Neural cell (in vitro differentiated cells): Measurements from ENCODE around the gene NDUFV2.

ENCODE experiments used
- RAD21 ChIP-seq: fragments of 450-650 bp; conservative IDR thresholded peaks from 2 replicates; pipeline ENCODE4 v1.6.1; 2014; ENCODE audit warnings: antibody characterized with exemption, mild to moderate bottlenecking, moderate library complexity
- TF ChIP-seq, protein P1 (sequence below): fragments of 450-650 bp; IDR thresholded peaks from 2 replicates; pipeline ENCODE4 v1.5.1; 2014; ENCODE audit warnings: antibody characterized with exemption, mild to moderate bottlenecking, moderate library complexity; ENCODE audit not compliant: poor library complexity, severe bottlenecking

GRCh38 chr18:9140984-9141383 lies 38.5 kb downstream of the NDUFV2 start:
- TF ChIP-seq, protein P1, sequence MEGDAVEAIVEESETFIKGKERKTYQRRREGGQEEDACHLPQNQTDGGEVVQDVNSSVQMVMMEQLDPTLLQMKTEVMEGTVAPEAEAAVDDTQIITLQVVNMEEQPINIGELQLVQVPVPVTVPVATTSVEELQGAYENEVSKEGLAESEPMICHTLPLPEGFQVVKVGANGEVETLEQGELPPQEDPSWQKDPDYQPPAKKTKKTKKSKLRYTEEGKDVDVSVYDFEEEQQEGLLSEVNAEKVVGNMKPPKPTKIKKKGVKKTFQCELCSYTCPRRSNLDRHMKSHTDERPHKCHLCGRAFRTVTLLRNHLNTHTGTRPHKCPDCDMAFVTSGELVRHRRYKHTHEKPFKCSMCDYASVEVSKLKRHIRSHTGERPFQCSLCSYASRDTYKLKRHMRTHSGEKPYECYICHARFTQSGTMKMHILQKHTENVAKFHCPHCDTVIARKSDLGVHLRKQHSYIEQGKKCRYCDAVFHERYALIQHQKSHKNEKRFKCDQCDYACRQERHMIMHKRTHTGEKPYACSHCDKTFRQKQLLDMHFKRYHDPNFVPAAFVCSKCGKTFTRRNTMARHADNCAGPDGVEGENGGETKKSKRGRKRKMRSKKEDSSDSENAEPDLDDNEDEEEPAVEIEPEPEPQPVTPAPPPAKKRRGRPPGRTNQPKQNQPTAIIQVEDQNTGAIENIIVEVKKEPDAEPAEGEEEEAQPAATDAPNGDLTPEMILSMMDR: no peak
- no peak for TF ChIP-seq RAD21
